Retina (tissue), 1 donor: ENCODE measurements around the gene MATN3.

Source experiments
- DNase-seq: peaks from one replicate; pipeline ENCODE4 v3.0.0-alpha.2; 2016

Gene MATN3

GRCh38 chr2:19993731-19994130 lies 18.7 kb downstream of the MATN3 start:
- no peak for DNase-seq

DNA sequence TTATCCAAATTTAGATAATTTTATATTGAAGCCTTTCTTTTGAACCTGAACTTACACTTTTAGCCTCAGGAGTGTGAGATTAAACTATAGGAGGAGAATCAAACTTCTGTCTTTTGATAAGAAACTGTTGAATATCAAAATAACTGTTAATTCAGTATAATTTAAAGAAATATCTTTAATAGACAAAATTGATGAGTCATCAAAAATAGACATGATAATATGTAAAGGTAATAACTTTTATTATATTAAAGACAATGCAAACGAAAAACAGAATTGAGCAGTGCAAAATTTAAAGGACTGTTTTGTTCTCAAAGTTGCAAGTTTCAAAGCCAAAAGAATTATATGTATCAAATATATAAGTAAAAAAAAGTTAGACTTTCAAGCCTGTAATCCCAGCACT lies 20.6 kb downstream of the MATN3 start:
- no peak for DNase-seq

GRCh38 chr2:19990416-19990728 lies 22.1 kb downstream of the MATN3 start:
- no peak for DNase-seq

DNA sequence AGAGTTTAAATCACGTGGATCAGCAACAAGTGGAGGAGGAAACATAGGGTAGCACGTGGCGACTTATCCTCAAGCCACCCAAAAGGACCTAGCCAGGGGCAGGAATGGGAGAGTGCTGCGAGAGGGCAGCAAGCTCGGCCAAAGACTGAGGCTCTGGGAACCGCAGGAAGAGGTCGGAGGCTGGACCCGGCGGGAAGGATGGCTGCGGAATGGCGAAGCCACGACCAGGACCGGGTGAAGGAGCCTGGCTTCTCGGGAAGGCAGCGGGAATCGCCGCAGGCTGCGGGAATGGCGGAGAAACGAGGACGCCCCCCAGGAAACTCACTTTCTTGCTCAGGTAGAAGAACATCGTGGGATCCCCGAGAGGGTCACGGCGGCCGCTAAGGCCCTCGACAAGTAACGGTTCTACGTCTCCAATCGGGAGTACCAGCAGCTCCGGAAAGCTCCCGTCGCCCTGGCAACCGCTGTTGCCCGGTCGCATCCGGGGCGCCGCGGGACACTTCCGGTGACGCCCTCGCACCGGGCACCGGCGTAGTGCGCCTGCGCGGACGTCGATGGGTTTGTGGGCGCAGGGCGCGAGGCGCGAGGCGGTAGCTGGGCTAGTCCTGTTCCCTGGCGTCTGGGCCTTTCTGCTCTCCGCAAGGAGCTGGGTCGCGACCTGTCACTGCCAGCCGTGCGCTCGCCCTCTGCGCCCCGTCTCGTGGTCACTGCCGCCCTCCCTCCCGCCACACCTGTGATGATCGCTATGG lies 22.6 kb downstream of the MATN3 start, which contains the start of gene WDR35:
TSS of gene WDR35 (minus strand) at position 439 of the 749 bp plus-strand sequence. CDS start at position 349, 90 bp downstream.
- DNase-seq = peak; percentile 96

DNA sequence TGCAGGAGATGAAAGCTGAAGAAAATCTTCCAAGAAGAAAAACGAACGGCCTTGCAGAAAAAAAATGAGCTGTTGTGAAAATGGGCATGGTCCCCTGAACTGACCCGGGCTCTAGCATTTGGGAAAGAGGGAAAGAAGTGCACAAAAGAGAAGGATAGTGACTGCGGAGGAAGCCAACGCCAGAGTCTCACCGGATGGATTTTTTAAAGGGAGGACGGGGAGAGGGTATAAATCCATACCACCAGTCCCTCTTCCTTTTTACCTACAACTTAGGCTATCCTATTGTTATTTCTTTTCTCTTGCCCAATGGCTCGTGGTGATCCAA lies 23.2 kb downstream of the MATN3 start:
- DNase-seq = no peak

GRCh38 chr2:19988600-19988999 lies 23.9 kb downstream of the MATN3 start:
- DNase-seq = no peak

DNA sequence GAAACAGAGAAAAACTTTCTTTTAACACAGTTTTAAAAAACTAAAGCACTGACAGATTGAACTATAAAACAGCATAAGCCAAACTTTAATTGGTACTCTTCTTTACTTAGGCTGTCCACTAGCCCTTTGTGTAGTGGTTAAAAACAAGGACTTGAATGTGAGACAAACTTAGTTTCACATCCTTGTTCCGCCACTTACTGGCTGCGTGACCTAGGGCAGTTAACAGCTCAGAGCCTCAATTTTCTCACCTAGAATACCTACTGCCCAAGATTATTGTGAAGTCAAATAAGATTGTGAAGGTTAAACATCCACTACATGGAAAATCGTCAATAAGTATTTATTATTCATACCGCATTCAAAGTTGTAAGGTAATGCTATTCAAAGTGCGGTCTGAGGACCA lies 24.5 kb downstream of the MATN3 start:
- no peak for DNase-seq

DNA sequence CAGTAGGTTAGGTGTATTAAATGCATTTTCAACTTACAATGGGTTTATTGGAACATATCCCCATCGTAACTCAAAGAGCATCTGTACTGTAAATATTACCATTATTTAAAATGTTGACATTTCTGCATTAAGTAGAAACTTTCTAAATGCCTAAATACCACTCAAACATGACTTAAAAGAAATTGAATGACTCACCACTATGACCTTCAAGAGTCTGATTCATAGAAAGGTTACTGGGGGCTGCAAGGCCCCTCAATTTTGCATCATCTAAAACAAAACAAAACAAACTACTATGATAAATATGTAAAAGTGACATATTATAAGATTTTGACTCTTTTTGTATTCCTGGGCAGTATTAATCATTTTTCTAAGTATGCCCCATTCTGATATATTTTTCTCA lies 30.2 kb downstream of the MATN3 start:
- no peak for DNase-seq

GRCh38 chr2:19979932-19980331 lies 32.5 kb downstream of the MATN3 start:
- no peak for DNase-seq

DNA sequence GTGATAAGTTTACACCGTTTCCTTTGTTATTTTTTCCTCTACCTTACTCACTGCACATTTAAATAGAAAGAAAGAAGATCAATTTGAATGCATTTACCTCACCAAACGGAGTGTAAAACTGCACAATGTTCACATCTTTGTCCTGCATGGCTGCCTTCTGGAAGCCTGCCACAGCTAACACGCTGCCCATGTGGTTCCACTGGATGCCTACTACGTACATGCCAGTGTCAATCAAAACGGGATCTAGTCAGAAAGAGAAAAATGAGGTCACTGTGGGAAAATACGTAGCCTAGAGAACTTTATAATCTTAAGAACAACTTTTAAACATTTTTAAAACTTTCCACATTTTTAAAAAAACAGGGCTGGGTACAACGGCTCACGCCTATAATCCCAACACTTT lies 39.0 kb downstream of the MATN3 start:
- DNase-seq = no peak

- no peak for DNase-seq
Measured at GRCh38 chr2:19971691-19972090, 40.8 kb downstream of the MATN3 start.

- DNase-seq = no peak
Measured at GRCh38 chr2:19963386-19963785, 49.1 kb downstream of the MATN3 start.

DNA sequence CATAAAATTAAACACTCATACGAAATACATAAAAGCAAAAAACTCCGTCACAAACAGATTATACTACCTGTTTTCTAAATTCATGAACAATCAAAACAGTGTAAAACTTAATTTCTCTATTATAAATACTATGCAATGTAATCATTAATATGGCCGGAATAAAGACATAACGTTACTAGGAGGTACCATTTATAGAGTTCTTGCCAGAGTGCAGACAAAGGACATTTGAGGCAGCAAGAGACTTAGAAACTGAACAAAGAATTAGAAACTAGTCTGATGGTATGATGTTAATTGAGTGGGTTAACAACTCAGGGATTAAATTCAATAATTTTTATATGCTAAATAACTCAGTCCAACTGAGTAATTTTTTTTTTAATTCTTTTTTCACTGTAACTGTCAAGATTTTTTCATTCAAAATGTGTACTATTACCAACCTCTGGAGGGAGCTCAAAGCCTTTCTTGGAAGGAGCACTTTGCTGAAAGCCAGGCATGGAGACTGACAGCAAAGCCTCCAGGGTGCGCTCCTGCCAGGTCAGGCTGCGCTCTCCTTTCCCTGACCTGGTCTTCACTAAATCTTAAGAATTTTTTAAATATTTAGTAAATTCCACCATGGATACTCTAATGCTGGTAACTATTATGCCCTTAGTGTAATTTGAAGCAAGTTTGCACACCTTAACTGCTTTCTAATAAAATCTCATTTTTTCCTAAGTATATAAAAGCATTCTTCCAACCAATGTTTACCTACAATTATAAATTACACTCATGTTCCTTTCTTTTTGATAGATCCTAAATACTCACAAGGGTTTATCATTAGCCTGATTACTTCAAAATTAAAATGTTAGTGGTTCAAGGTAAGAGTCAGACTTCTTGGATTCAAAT lies 56.7 kb downstream of the MATN3 start:
- DNase-seq = peak; percentile 51

DNA sequence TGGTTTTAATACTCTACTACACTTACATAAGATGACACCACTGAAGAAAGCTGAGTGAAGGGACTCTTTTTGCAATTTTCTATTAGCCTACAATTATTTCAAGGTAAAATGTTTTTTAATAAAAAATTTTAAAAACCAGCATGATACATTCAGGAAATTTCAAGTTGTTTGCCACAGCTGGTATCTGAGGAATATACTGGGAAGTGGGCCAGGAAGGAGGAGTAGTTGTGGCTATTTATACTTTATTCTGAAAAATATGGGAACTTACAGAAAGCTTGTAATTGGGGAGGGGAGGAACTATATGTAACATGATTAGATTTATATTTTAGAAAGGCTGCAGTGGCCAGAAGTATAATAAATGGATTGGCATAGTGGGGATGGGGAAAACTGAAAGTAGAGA lies 63.4 kb downstream of the MATN3 start:
- DNase-seq = no peak

GRCh38 chr2:19947184-19947940 lies 65.1 kb downstream of the MATN3 start:
- DNase-seq = no peak

GRCh38 chr2:19944205-19944845 lies 68.1 kb downstream of the MATN3 start:
- DNase-seq = no peak

- no peak for DNase-seq
Measured at GRCh38 chr2:19943189-19943588, 69.3 kb downstream of the MATN3 start.

DNA sequence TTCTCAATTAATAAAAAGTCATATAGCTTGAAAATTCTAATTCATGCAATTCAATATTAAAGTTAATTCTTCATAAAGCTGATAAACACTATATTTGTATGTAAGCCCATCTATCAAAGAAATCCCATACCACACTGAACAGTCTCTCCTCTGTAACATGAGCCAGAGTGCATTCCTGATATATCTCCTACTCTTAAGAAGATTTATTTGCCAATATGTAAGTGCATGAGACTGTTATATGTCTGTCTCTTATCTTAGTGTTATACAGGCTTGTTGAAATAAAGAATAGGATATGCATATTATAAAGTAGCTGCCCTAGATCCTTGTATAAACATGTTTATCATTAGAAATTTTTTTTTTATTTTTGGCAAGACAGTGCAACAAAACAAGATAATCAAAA lies 70.3 kb downstream of the MATN3 start:
- DNase-seq = no peak
